ENCODE measurements around the gene APOL4.

- TF ChIP-seq CTCF (conservative IDR thresholded peaks at IDR 0.05; ENCODE audit: low read depth, low read length) (no peak), EZH2 (IDR thresholded peaks at IDR 0.05; ENCODE audit: borderline replicate concordance, low read depth, low read length, poor library complexity, severe bottlenecking) (no peak)
Observed at GRCh38 chr22:36184433-36185025, 17.1 kb downstream of the APOL4 start.
